GM18505 (cell line): ENCODE results near the gene RSPH1.

ENCODE experiments used
- ATAC-seq: cut with Tn5 transposase; IDR thresholded peaks from one replicate; pipeline ENCODE4 v1.9.1; 2021; ENCODE audit not compliant: unreplicated experiment
- POLR2A ChIP-seq: IDR thresholded peaks from 4 replicates; pipeline ENCODE4 v1.6.1; 2011; ENCODE audit warnings: borderline replicate concordance; ENCODE audit not compliant: insufficient read depth, insufficient read length; ENCODE audit errors: extremely low read depth

Gene RSPH1

GRCh38 chr21:42514883-42515228, 18.8 kb upstream of the RSPH1 start:
- TF ChIP-seq POLR2A, result no peak
- no peak for ATAC-seq

GRCh38 chr21:42513985-42514882, 18.2 kb upstream of the RSPH1 start:
- ATAC-seq, result peak; percentile 38
- TF ChIP-seq POLR2A, result peak; percentile 74

- peak; percentile 42 for ATAC-seq
- TF ChIP-seq POLR2A, result no peak
These were observed 17.3 kb upstream of the RSPH1 start, which contains the start of gene SLC37A1 for GRCh38 chr21:42513151-42513984. SLC37A1 (plus strand) TSS chr21:42513852; CDS start chr21:42518455, 4,603 bp downstream.

- TF ChIP-seq POLR2A, result no peak
- ATAC-seq, result no peak
These were observed 16.5 kb upstream of the RSPH1 start for GRCh38 chr21:42512346-42513034.

GRCh38 chr21:42509244-42509643, 13.2 kb upstream of the RSPH1 start:
- ATAC-seq, result no peak
- TF ChIP-seq POLR2A, result no peak

DNA sequence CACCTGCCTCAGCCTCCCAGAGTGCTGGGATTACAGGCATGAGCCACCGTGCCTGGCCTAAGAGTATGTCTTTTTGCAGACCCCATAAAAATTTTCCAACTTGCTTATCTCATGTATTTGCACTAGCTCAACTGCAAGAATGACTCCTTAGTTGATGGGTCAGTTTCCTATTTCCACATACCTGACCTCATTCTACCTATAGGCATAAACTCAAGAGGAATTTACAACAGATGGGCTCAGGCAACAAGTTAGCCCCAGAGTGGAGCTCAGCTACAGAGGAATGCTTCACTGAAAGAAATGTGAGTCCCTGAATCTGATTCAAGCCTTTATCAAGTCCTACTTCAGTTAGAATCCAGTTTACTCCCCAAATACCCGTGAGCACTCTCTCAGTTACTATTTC, 12.3 kb upstream of the RSPH1 start:
- no peak for TF ChIP-seq POLR2A
- no peak for ATAC-seq

- ATAC-seq, result no peak
- no peak for TF ChIP-seq POLR2A
These were observed 11.4 kb upstream of the RSPH1 start for GRCh38 chr21:42507418-42507817.

DNA sequence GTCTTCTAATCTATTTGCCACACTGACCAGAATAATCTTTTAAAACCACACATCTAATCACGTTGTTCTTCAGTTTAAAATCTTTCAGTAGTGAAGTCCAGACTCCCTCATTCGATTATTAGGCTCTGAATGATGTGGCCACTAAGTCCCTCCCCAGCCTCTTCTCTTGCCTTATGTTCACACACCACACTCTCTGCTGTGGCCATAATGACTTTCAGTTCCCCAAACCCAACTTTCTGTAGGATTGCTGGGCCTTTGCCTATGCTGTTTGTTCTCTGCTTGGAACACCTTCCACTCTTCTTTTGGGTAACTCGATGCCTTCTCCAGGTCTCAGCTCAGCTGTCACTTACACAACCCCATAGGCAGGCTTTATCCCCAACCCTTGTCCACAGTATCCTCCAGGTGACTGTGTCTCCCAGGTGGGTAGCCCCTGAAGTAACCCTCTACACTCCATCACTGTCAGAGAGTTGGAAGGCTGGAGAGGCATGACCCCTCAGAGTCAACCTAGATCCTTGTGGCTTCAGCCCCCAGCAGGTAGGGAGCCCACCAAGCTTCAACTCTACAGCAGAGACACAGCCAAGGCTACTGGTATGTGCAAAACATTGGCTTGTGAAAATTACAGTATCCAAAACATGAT, 9.2 kb upstream of the RSPH1 start:
- no peak for TF ChIP-seq POLR2A
- ATAC-seq, result no peak

- no peak for ATAC-seq
- no peak for TF ChIP-seq POLR2A
These were observed 7.7 kb upstream of the RSPH1 start for GRCh38 chr21:42503711-42504110.

DNA sequence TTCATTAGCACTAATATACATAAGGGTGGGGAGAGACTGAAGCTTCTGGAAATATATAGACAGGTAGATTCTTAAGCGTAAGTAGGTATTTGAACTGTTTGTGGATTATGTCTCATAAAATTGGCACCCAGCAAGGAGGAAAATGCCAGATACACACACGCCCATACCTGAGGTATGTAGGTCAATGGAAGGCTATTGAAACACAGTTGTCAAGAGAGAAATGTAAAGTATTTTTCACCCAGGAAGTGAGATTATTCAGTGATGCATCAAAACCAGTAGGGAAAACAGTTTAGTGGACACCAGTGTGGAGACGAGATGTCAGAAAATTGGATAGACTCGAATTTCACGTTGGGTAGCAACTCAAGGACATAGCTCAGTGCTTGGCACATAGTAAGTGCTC, 4.7 kb upstream of the RSPH1 start:
- no peak for TF ChIP-seq POLR2A
- no peak for ATAC-seq

- no peak for TF ChIP-seq POLR2A
These were observed 4.2 kb upstream of the RSPH1 start for GRCh38 chr21:42500225-42500624.

GRCh38 chr21:42499444-42500112, 3.6 kb upstream of the RSPH1 start:
- TF ChIP-seq POLR2A, result no peak
- no peak for ATAC-seq

More at GRCh38 chr21:42500225-42500624, 4.2 kb upstream of the RSPH1 start:
- ATAC-seq, result no peak

DNA sequence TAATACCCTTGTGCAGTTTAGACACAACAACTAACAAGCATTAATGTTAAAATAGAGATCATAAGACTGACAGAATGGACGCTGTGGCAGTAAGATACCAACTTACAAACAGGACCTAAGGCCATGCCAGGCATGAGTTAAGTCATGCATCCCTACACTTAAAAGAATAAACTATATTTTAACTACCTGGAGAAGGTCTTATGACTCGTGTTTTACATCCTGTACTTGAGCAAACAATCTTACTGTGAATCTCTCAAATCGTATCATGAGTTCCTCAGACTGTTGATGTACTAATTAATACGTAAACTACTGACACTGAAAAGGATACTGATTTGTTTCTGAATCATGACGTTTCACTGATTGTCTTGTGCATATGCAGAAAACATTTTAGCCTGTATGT, 2.0 kb upstream of the RSPH1 start:
- TF ChIP-seq POLR2A, result no peak
- ATAC-seq, result no peak

- ATAC-seq, result no peak
These were observed 797 bp upstream of the RSPH1 start for GRCh38 chr21:42496839-42497202.

More at GRCh38 chr21:42496839-42497202, 797 bp upstream of the RSPH1 start:
- TF ChIP-seq POLR2A, result no peak
